ENCODE measurements around the gene GNG7. TPM values are rescaled to one million over a fixed set of nuclear protein-coding genes. Genes with fewer than 3 reads are reported as not detected.
"Not testable (repeated sequence)": the region's sequence is repeated elsewhere in the genome, so short reads cannot be mapped to it uniquely, and the experiment has no call there.

The GNG7 gene
- total RNA-seq, 1 donor from 2014 or later, result 1.7 TPM

- not testable (repeated sequence) for DNase-seq (ENCODE audit: low spot score)
Observed at GRCh38 chr19:2518856-2519255, 183.6 kb downstream of the GNG7 start.

GRCh38 chr19:2517881-2518601 is 184.5 kb downstream of the GNG7 start:
- no peak for DNase-seq (ENCODE audit: low spot score)

GRCh38 chr19:2516727-2517126 is 185.8 kb downstream of the GNG7 start:
- no peak for DNase-seq (ENCODE audit: low spot score)

GRCh38 chr19:2514981-2515518 is 187.4 kb downstream of the GNG7 start:
- DNase-seq (ENCODE audit: low spot score), result no peak

GRCh38 chr19:2512523-2513431 is 189.7 kb downstream of the GNG7 start:
- DNase-seq (ENCODE audit: low spot score), result no peak

- no peak for DNase-seq (ENCODE audit: low spot score)
Observed at GRCh38 chr19:2511991-2512390, 190.5 kb downstream of the GNG7 start.

GRCh38 chr19:2511570-2511969 is 190.9 kb downstream of the GNG7 start:
- DNase-seq (ENCODE audit: low spot score), result no peak

- DNase-seq (ENCODE audit: low spot score), result no peak
Observed at GRCh38 chr19:2509096-2509495, 193.4 kb downstream of the GNG7 start.

- DNase-seq (ENCODE audit: low spot score), result no peak
Observed at GRCh38 chr19:2507109-2507508, 195.4 kb downstream of the GNG7 start.

- not testable (repeated sequence) for DNase-seq (ENCODE audit: low spot score)
Observed at GRCh38 chr19:2506656-2507055, 195.8 kb downstream of the GNG7 start.

GRCh38 chr19:2503521-2504109 is 198.9 kb downstream of the GNG7 start:
- no peak for DNase-seq (ENCODE audit: low spot score)

GRCh38 chr19:2500841-2501261 is 201.6 kb downstream of the GNG7 start:
- no peak for DNase-seq (ENCODE audit: low spot score)

GRCh38 chr19:2500156-2500555 is 202.3 kb downstream of the GNG7 start:
- DNase-seq (ENCODE audit: low spot score), result no peak

GRCh38 chr19:2497186-2497585 is 205.3 kb downstream of the GNG7 start:
- DNase-seq (ENCODE audit: low spot score), result no peak

- no peak for DNase-seq (ENCODE audit: low spot score)
Observed at GRCh38 chr19:2495651-2496316, 206.7 kb downstream of the GNG7 start.

GRCh38 chr19:2495130-2495641 is 207.3 kb downstream of the GNG7 start:
- DNase-seq (ENCODE audit: low spot score), result peak; percentile 93

- DNase-seq (ENCODE audit: low spot score), result peak; percentile 95
Observed at GRCh38 chr19:2494447-2495129, 207.9 kb downstream of the GNG7 start.

GRCh38 chr19:2494084-2494446 is 208.4 kb downstream of the GNG7 start:
- DNase-seq (ENCODE audit: low spot score), result no peak

- not testable (repeated sequence) for DNase-seq (ENCODE audit: low spot score)
Observed at GRCh38 chr19:2493448-2493847, 209.0 kb downstream of the GNG7 start.

- no peak for DNase-seq (ENCODE audit: low spot score)
Observed at GRCh38 chr19:2492870-2493269, 209.6 kb downstream of the GNG7 start.

Measured in mesenteric fat pad (tissue), 1 donor.